ENCODE measurements around the gene PDPR.
"Not testable (repeated sequence)": the region's sequence is repeated elsewhere in the genome, so short reads cannot be mapped to it uniquely, and the experiment has no call there.

- not testable (repeated sequence) for TF ChIP-seq POLR2A, POLR2AphosphoS5 (IDR thresholded peaks at IDR 0.05; ENCODE audit: low read depth, low read length)
Observed at GRCh38 chr16:70173212-70173837, 59.2 kb downstream of the PDPR start, which contains the start of gene CLEC18C.

All from GM12892 (cell line).